Measurements from ENCODE around the gene LVRN.
A peak's percentile ranks its signal among the peaks of the same experiment; 100 is the strongest.

DNA sequence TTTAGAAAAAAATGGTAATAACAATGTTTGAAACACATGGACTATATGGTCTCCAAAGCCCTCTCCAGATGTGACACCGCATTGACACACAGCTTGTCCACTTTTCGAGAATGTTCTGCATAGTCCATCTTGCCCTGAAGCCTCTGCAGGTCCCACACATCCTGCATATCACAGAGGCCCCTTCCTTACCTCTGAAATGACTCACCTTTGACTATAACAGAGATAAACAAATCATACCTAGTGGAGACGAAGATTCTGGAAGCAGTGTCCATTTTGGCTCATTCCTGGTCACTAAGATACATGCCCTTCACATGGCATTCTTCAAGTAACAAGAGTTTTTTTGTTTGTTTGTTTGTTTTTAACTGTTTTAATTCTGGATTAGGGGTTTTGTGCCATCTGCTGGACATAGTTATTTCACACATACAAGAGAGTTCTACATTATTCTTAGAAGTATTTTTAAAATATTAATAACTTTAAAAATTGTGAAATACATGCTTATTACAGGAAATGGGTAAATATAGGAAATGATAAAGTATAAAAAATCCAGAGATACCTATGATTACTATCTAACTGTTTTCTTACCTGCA, 75.1 kb downstream of the LVRN start:
- TF ChIP-seq, protein P1, sequence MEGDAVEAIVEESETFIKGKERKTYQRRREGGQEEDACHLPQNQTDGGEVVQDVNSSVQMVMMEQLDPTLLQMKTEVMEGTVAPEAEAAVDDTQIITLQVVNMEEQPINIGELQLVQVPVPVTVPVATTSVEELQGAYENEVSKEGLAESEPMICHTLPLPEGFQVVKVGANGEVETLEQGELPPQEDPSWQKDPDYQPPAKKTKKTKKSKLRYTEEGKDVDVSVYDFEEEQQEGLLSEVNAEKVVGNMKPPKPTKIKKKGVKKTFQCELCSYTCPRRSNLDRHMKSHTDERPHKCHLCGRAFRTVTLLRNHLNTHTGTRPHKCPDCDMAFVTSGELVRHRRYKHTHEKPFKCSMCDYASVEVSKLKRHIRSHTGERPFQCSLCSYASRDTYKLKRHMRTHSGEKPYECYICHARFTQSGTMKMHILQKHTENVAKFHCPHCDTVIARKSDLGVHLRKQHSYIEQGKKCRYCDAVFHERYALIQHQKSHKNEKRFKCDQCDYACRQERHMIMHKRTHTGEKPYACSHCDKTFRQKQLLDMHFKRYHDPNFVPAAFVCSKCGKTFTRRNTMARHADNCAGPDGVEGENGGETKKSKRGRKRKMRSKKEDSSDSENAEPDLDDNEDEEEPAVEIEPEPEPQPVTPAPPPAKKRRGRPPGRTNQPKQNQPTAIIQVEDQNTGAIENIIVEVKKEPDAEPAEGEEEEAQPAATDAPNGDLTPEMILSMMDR (conservative IDR thresholded peaks at IDR 0.05; ENCODE audit: low read depth, low read length) = peak; percentile 34; the same call in 1 of the 2 replicates
- TF ChIP-seq EZH2 (IDR thresholded peaks at IDR 0.05; ENCODE audit: low read length, unreplicated experiment) = no peak
- no peak for TF ChIP-seq EZH2phosphoT487 (IDR thresholded peaks at IDR 0.05; ENCODE audit: borderline replicate concordance, low read length)
